K562 (cell line): Measurements from ENCODE around the gene ACBD4. TPM values are rescaled to one million over a fixed set of nuclear protein-coding genes. Genes with fewer than 3 reads are reported as not detected.

ENCODE experiments used
- ARID3A ChIP-seq: IDR thresholded peaks from 2 replicates; pipeline ENCODE4 v1.6.1; 2012; ENCODE audit warnings: low read depth, low read length, improper control_type of control experiment, borderline replicate concordance
- BRCA1 ChIP-seq, 2 experiments: fragments of 450-650 bp in 1 of 2; sonication (generic) in 1 of 2; formaldehyde crosslinking in 1 of 2; IDR thresholded peaks; 2 replicates each; pipeline versions ENCODE4 v1.5.0 to v1.6.1; 2017 to 2020; ENCODE audit warnings: mild to moderate bottlenecking in 1 of 2, missing genetic modification reagents in 1 of 2
- CBX2 ChIP-seq: fragments of 200-600 bp; sonication (generic); IDR thresholded peaks from one replicate; pipeline ENCODE4 v1.6.1; 2012; ENCODE audit warnings: mild to moderate bottlenecking, low read length, inconsistent platforms; ENCODE audit not compliant: insufficient read depth, poor library complexity, severe bottlenecking
- ESRRB ChIP-seq: fragments of 250-450 bp; sonication (Bioruptor Pico); IDR thresholded peaks from 2 replicates; pipeline ENCODE4 v1.5.0; 2020; ENCODE audit warnings: mild to moderate bottlenecking, moderate library complexity, borderline replicate concordance
- FIP1L1 ChIP-seq: fragments of 200-400 bp; formaldehyde crosslinking; IDR thresholded peaks from 2 replicates; pipeline ENCODE4 v1.6.1; 2018; ENCODE audit warnings: mild to moderate bottlenecking, low read depth, low read length; ENCODE audit not compliant: poor library complexity, severe bottlenecking
- FUS ChIP-seq: fragments of 200-400 bp; formaldehyde crosslinking; optimal IDR thresholded peaks from 2 replicates; pipeline ENCODE3; 2017; ENCODE audit warnings: low read depth, low read length
- MCM5 ChIP-seq: fragments of 450-650 bp; IDR thresholded peaks from 2 replicates; pipeline ENCODE4 v1.6.1; 2016; ENCODE audit warnings: low read depth
- MYNN ChIP-seq, 2 experiments: sonication (generic); formaldehyde crosslinking in 1 of 2; IDR thresholded peaks; 2 replicates each; pipeline versions ENCODE4 v1.5.0 to v1.6.1; 2016 to 2020; ENCODE audit warnings: antibody characterized with exemption in 1 of 2, missing genetic modification reagents in 1 of 2
- NR2F6 ChIP-seq: fragments of 450-650 bp; formaldehyde crosslinking; IDR thresholded peaks from 2 replicates; pipeline ENCODE4 v1.4.0; 2020; ENCODE audit warnings: mild to moderate bottlenecking
- RHOXF2B ChIP-seq: fragments of 250-450 bp; sonication (Bioruptor Pico); conservative IDR thresholded peaks from 2 replicates; pipeline ENCODE4 v1.5.1; 2021
- ZNF76 ChIP-seq: fragments of 250-450 bp; sonication (Bioruptor Pico); IDR thresholded peaks from 2 replicates; pipeline ENCODE4 v1.4.0; 2020; ENCODE audit warnings: mild to moderate bottlenecking, moderate library complexity, borderline replicate concordance
- polyA plus RNA-seq, 8 experiments: library from polyadenylated mRNA; depleted of rRNA in 4 of 8; stranded (reverse) in 5 of 8; unstranded in 3 of 8; fragments of >200 nt; fragmentation: Nextera tagmentation in 2 of 8; fragmentation: Illumina TruSeq in 1 of 8; extraction: Ambion mirVana in 2 of 8; extraction: Trizol in 1 of 8; gene quantifications; 2 replicates each; pipeline versions ENCODE4 v1.2.1 to v1.2.3, GENCODE V29; 2011 to 2014; ENCODE audit warnings: inconsistent platforms in 1 of 8, missing spikeins in 1 of 8
- total RNA-seq, 7 experiments: library from RNA; depleted of rRNA in 6 of 7; stranded (reverse); fragments of >200 nt in 6 of 7; fragmentation: Illumina TruSeq in 2 of 7; extraction: Trizol in 2 of 7; gene quantifications; 2 replicates each; pipeline versions ENCODE4 v1.2.1 to v1.2.3, GENCODE V29; 2011 to 2021; ENCODE audit warnings: low replicate concordance in 1 of 7
- TF ChIP-seq, protein P1 (sequence below): fragments of 450-650 bp; formaldehyde crosslinking; IDR thresholded peaks from 2 replicates; pipeline ENCODE4 v1.4.0; 2020; ENCODE audit warnings: mild to moderate bottlenecking
- TF ChIP-seq, protein P2 (sequence below), 3 experiments: fragments of 200-800 bp in 1 of 3; fragments of 250-450 bp in 1 of 3; fragments of 450-650 bp in 1 of 3; sonication (Bioruptor Pico) in 1 of 3; sonication (Bioruptor generic) in 1 of 3; formaldehyde crosslinking in 1 of 3; IDR thresholded peaks; 2 replicates each; pipeline versions ENCODE4 v1.6.1 to v1.8.0; 2016 to 2022; ENCODE audit warnings: mild to moderate bottlenecking in 2 of 3, missing genetic modification characterization in 2 of 3, missing compliant biosample characterization in 1 of 3, moderate library complexity in 1 of 3
- TF ChIP-seq, protein P3 (sequence below): fragments of 250-450 bp; sonication (Bioruptor Pico); IDR thresholded peaks from 2 replicates; pipeline ENCODE4 v1.8.0; 2021; ENCODE audit warnings: mild to moderate bottlenecking, moderate library complexity

Gene ACBD4
- total and polyA plus RNA-seq, 9 of the 15 experiments (the other 6 are each of a cell fraction or from before 2014, with no cell fraction given) = 0.14 to 6.9 (median 4.6) TPM

DNA sequence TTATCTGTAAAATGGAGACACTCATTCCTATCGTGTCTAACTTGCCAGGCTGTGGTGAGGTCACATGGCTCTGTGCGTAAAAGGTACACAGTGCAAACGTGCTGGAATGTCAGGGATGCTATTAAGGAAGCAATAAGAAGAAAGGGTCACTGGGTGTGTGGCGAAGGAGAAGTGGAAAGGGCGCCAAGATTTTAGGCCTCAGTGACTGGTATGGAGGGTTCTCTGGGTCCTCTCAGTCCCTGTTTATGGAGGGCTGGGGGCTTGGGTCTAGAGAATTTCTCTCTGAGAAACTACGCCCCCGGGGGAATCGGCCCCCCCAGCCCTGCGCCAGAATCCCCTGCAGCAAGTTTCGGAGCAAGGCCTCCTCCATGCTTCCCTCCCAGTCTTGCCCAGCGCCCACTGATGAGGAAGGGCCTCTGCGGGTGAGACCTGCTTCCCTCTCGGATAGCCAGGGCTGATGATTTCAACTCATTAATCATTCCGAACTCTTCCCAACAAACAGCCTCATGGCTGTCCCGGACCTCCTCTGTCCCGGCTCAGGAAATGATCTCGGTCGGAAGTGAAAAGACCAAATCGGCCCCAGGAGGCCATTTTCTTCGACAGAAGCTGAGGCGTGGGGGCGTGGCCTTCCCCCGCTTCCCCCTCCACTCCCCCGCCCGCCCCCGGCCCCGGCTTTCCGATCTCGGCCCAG lies 11.5 kb downstream of the ACBD4 start (continued):
- TF ChIP-seq MYNN (IDR thresholded peaks at IDR 0.05) = no peak
- TF ChIP-seq MYNN (CRISPR knock-in tag; IDR thresholded peaks at IDR 0.05) = no peak
- TF ChIP-seq MCM5 = no peak
- no peak for TF ChIP-seq ESRRB (CRISPR knock-in tag)
- no peak for TF ChIP-seq NR2F6 (CRISPR knock-in tag)
- TF ChIP-seq FUS = no peak
- TF ChIP-seq, protein P1, sequence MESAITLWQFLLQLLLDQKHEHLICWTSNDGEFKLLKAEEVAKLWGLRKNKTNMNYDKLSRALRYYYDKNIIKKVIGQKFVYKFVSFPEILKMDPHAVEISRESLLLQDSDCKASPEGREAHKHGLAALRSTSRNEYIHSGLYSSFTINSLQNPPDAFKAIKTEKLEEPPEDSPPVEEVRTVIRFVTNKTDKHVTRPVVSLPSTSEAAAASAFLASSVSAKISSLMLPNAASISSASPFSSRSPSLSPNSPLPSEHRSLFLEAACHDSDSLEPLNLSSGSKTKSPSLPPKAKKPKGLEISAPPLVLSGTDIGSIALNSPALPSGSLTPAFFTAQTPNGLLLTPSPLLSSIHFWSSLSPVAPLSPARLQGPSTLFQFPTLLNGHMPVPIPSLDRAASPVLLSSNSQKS (CRISPR knock-in tag) = no peak
- TF ChIP-seq, protein P2, sequence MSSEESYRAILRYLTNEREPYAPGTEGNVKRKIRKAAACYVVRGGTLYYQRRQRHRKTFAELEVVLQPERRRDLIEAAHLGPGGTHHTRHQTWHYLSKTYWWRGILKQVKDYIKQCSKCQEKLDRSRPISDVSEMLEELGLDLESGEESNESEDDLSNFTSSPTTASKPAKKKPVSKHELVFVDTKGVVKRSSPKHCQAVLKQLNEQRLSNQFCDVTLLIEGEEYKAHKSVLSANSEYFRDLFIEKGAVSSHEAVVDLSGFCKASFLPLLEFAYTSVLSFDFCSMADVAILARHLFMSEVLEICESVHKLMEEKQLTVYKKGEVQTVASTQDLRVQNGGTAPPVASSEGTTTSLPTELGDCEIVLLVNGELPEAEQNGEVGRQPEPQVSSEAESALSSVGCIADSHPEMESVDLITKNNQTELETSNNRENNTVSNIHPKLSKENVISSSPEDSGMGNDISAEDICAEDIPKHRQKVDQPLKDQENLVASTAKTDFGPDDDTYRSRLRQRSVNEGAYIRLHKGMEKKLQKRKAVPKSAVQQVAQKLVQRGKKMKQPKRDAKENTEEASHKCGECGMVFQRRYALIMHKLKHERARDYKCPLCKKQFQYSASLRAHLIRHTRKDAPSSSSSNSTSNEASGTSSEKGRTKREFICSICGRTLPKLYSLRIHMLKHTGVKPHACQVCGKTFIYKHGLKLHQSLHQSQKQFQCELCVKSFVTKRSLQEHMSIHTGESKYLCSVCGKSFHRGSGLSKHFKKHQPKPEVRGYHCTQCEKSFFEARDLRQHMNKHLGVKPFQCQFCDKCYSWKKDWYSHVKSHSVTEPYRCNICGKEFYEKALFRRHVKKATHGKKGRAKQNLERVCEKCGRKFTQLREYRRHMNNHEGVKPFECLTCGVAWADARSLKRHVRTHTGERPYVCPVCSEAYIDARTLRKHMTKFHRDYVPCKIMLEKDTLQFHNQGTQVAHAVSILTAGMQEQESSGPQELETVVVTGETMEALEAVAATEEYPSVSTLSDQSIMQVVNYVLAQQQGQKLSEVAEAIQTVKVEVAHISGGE (CRISPR knock-in tag; IDR thresholded peaks at IDR 0.05) = peak in 1 of 3 experiments; percentile 82; a peak in 1 of 6 replicates
- TF ChIP-seq ZNF76 (CRISPR knock-in tag) = no peak
- no peak for TF ChIP-seq ARID3A
- no peak for TF ChIP-seq CBX2
- no peak for TF ChIP-seq BRCA1 (IDR thresholded peaks at IDR 0.05)
- TF ChIP-seq BRCA1 (CRISPR knock-in tag; IDR thresholded peaks at IDR 0.05) = no peak
- TF ChIP-seq RHOXF2B (CRISPR knock-in tag) = no peak
- TF ChIP-seq, protein P3, sequence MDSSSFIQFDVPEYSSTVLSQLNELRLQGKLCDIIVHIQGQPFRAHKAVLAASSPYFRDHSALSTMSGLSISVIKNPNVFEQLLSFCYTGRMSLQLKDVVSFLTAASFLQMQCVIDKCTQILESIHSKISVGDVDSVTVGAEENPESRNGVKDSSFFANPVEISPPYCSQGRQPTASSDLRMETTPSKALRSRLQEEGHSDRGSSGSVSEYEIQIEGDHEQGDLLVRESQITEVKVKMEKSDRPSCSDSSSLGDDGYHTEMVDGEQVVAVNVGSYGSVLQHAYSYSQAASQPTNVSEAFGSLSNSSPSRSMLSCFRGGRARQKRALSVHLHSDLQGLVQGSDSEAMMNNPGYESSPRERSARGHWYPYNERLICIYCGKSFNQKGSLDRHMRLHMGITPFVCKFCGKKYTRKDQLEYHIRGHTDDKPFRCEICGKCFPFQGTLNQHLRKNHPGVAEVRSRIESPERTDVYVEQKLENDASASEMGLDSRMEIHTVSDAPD = no peak
- no peak for TF ChIP-seq FIP1L1
